GM12878 (cell line): ENCODE data around the gene LGALS1. TPM values are rescaled to one million over a fixed set of nuclear protein-coding genes. Genes with fewer than 3 reads are reported as not detected.

Experiments
- ATF3 ChIP-seq: IDR thresholded peaks from 2 replicates; pipeline ENCODE4 v1.6.1; 2011; ENCODE audit warnings: low read depth, mild to moderate bottlenecking, low read length, moderate library complexity, borderline replicate concordance; ENCODE audit errors: extremely low read depth
- BCL3 ChIP-seq: IDR thresholded peaks from 2 replicates; pipeline ENCODE4 v1.6.1; 2011; ENCODE audit warnings: borderline replicate concordance, low read depth, mild to moderate bottlenecking, moderate library complexity, low read length; ENCODE audit not compliant: insufficient read depth, poor library complexity, severe bottlenecking
- BHLHE40 ChIP-seq, 2 experiments: fragments of 450-650 bp in 1 of 2; IDR thresholded peaks; 2 replicates each; pipeline ENCODE4 v1.6.1; 2011 to 2017; ENCODE audit warnings: low read depth in 2 of 2, borderline replicate concordance in 1 of 2, improper control_type of control experiment in 1 of 2, low read length in 1 of 2, mild to moderate bottlenecking in 1 of 2
- BRCA1 ChIP-seq: IDR thresholded peaks from 2 replicates; pipeline ENCODE4 v1.6.1; 2011; ENCODE audit warnings: low read depth, low read length, improper control_type of control experiment
- CHD2 ChIP-seq: IDR thresholded peaks from 2 replicates; pipeline ENCODE4 v1.6.1; 2011; ENCODE audit warnings: low read depth, low read length, improper control_type of control experiment, borderline replicate concordance
- DPF2 ChIP-seq: fragments of 450-650 bp; IDR thresholded peaks from 2 replicates; pipeline ENCODE4 v1.6.1; 2017; ENCODE audit warnings: mild to moderate bottlenecking
- ETV6 ChIP-seq, 2 experiments: fragments of 450-650 bp in 1 of 2; IDR thresholded peaks in 1 of 2; conservative IDR thresholded peaks in 1 of 2; 2 replicates each; pipeline ENCODE4 v1.6.1; 2014; ENCODE audit warnings: antibody characterized with exemption in 1 of 2, borderline replicate concordance in 1 of 2, low read depth in 1 of 2, mild to moderate bottlenecking in 1 of 2, moderate library complexity in 1 of 2
- GABPA ChIP-seq: IDR thresholded peaks from 2 replicates; pipeline ENCODE4 v1.6.1; 2014; ENCODE audit warnings: antibody characterized with exemption, low read depth, mild to moderate bottlenecking, inconsistent platforms
- GATAD2B ChIP-seq: fragments of 450-650 bp; conservative IDR thresholded peaks from 2 replicates; pipeline ENCODE4 v1.6.1; 2017; ENCODE audit warnings: low read depth, mild to moderate bottlenecking, moderate library complexity
- HDGF ChIP-seq: fragments of 450-650 bp; IDR thresholded peaks from 2 replicates; pipeline ENCODE4 v1.6.1; 2016; ENCODE audit warnings: antibody characterized with exemption
- IRF5 ChIP-seq: fragments of 450-650 bp; IDR thresholded peaks from 2 replicates; pipeline ENCODE4 v1.6.1; 2017; ENCODE audit warnings: borderline replicate concordance
- JUNB ChIP-seq: IDR thresholded peaks from 2 replicates; pipeline ENCODE4 v1.6.1; 2016; ENCODE audit warnings: antibody characterized with exemption, mild to moderate bottlenecking
- JUND ChIP-seq: IDR thresholded peaks from 2 replicates; pipeline ENCODE4 v1.6.1; 2012; ENCODE audit warnings: low read depth, mild to moderate bottlenecking, low read length, improper control_type of control experiment, moderate library complexity
- NBN ChIP-seq: fragments of 450-650 bp; IDR thresholded peaks from 2 replicates; pipeline ENCODE4 v1.6.1; 2016
- NFYA ChIP-seq: IDR thresholded peaks from 2 replicates; pipeline ENCODE4 v1.6.1; 2011; ENCODE audit warnings: low read depth, mild to moderate bottlenecking, low read length, improper control_type of control experiment, borderline replicate concordance
- PAX5 ChIP-seq: IDR thresholded peaks from 2 replicates; pipeline ENCODE4 v1.6.1; 2011; ENCODE audit warnings: low read depth, low read length, borderline replicate concordance
- PML ChIP-seq: IDR thresholded peaks from 2 replicates; pipeline ENCODE4 v1.6.1; 2012; ENCODE audit warnings: low read length, inconsistent platforms
- POLR2A ChIP-seq: IDR thresholded peaks from 2 replicates; pipeline ENCODE4 v1.6.1; 2011; ENCODE audit warnings: low read depth, mild to moderate bottlenecking, low read length
- SMAD5 ChIP-seq: IDR thresholded peaks from 2 replicates; pipeline ENCODE4 v1.6.1; 2016; ENCODE audit warnings: antibody characterized with exemption, low read depth
- SMARCA5 ChIP-seq: fragments of 450-650 bp; IDR thresholded peaks from 2 replicates; pipeline ENCODE4 v1.6.1; 2017; ENCODE audit warnings: mild to moderate bottlenecking
- SPI1 ChIP-seq: IDR thresholded peaks from 2 replicates; pipeline ENCODE4 v1.6.1; 2011; ENCODE audit warnings: low read depth, mild to moderate bottlenecking, low read length, moderate library complexity, borderline replicate concordance; ENCODE audit not compliant: insufficient read depth
- SREBF2 ChIP-seq: IDR thresholded peaks from 2 replicates; pipeline ENCODE4 v1.6.1; 2012; ENCODE audit warnings: mild to moderate bottlenecking, low read length
- STAT3 ChIP-seq: IDR thresholded peaks from 2 replicates; pipeline ENCODE4 v1.6.1; 2011; ENCODE audit warnings: low read depth, low read length, improper control_type of control experiment
- YBX1 ChIP-seq: fragments of 450-650 bp; IDR thresholded peaks from 2 replicates; pipeline ENCODE4 v1.6.1; 2016; ENCODE audit warnings: antibody characterized with exemption
- ZNF384 ChIP-seq: IDR thresholded peaks from 2 replicates; pipeline ENCODE4 v1.6.1; 2012; ENCODE audit warnings: low read depth, mild to moderate bottlenecking, low read length, improper control_type of control experiment, borderline replicate concordance
- ZNF622 ChIP-seq: fragments of 450-650 bp; IDR thresholded peaks from 2 replicates; pipeline ENCODE4 v1.6.1; 2017; ENCODE audit warnings: mild to moderate bottlenecking, inconsistent platforms
- polyA plus RNA-seq, 11 experiments: library from polyadenylated mRNA; depleted of rRNA in 4 of 11; unstranded in 6 of 11; stranded (reverse) in 5 of 11; fragments of >200 nt; fragmentation: Nextera tagmentation in 4 of 11; fragmentation: Illumina TruSeq in 1 of 11; extraction: Ambion mirVana in 4 of 11; extraction: Trizol in 1 of 11; gene quantifications; 1 replicate in 1 of 11; 2 replicates in 10 of 11; pipeline versions ENCODE4 v1.2.1 to v1.2.3, GENCODE V29; 2011 to 2016; ENCODE audit warnings: inconsistent platforms in 2 of 11, missing spikeins in 2 of 11, low read depth in 1 of 11
- total RNA-seq, 4 experiments: library from RNA; depleted of rRNA in 3 of 4; stranded (reverse); fragments of >200 nt in 3 of 4; fragmentation: Illumina TruSeq in 1 of 4; extraction: Trizol in 1 of 4; gene quantifications; 2 replicates each; pipeline versions ENCODE4 v1.2.1 to v1.2.3, GENCODE V29; 2013 to 2021
- TF ChIP-seq, protein P1 (sequence below): fragments of 450-650 bp; IDR thresholded peaks from 2 replicates; pipeline ENCODE4 v1.6.1; 2017; ENCODE audit warnings: mild to moderate bottlenecking, low read depth, inconsistent platforms; ENCODE audit not compliant: poor library complexity, severe bottlenecking
- TF ChIP-seq, protein P2 (sequence below): IDR thresholded peaks from 2 replicates; pipeline ENCODE4 v1.6.1; 2012; ENCODE audit warnings: low read depth, low read length, improper control_type of control experiment

LGALS1 gene
- total and polyA plus RNA-seq, 10 of the 15 experiments (the other 5 are each of a cell fraction or from before 2014, with no cell fraction given) = 312 to 1,889 (median 706) TPM

DNA sequence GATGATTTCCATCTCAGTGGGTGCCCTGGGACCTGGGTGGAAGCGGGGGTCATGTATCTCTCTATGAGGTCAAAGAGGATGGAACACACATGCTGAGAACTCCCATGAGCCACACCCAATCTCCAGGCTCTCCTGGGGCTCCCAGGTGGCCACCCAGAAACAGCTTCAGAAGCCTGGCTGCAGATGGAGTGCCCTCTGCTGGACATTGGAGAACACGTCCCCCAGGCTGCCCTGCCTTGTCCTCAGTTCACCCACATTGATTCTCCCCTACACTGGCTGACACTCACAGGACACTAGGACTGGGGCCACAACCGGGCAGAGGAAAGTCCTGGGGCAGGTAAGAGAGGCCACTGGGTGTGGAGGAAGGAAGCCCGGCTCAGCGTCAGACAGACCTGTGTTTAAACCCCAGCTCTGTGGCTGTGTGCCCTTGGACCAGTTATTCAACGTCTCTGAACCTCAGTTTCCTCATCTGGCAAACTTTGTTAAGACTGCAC is 6.2 kb downstream of the LGALS1 start (continued):
- TF ChIP-seq, protein P1, sequence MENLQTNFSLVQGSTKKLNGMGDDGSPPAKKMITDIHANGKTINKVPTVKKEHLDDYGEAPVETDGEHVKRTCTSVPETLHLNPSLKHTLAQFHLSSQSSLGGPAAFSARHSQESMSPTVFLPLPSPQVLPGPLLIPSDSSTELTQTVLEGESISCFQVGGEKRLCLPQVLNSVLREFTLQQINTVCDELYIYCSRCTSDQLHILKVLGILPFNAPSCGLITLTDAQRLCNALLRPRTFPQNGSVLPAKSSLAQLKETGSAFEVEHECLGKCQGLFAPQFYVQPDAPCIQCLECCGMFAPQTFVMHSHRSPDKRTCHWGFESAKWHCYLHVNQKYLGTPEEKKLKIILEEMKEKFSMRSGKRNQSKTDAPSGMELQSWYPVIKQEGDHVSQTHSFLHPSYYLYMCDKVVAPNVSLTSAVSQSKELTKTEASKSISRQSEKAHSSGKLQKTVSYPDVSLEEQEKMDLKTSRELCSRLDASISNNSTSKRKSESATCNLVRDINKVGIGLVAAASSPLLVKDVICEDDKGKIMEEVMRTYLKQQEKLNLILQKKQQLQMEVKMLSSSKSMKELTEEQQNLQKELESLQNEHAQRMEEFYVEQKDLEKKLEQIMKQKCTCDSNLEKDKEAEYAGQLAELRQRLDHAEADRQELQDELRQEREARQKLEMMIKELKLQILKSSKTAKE = no peak
- TF ChIP-seq ATF3 (no peak), ZNF384 (no peak), JUNB (no peak), ZNF622 (no peak), STAT3 (no peak), SPI1 (no peak), YBX1 (no peak), JUND (no peak), BRCA1 (no peak), HDGF (no peak), SMARCA5 (peak; percentile 80; the same call in 1 of the 2 replicates), IRF5 (no peak), DPF2 (no peak), PAX5 (no peak), GABPA (no peak), GATAD2B (peak; percentile 68), NFYA (no peak), PML (no peak), BCL3 (no peak), ETV6 (conservative IDR thresholded peaks at IDR 0.05 in 1 of 2, IDR thresholded peaks at IDR 0.05 in 1 of 2; ENCODE audit: borderline replicate concordance in 1 of 2, low read depth in 1 of 2) (no peak), CHD2 (no peak), NBN (no peak), SMAD5 (no peak), POLR2A (no peak), BHLHE40 (IDR thresholded peaks at IDR 0.05; ENCODE audit: borderline replicate concordance in 1 of 2, low read depth in 2 of 2, low read length in 1 of 2) (peak in 1 of 2 experiments; percentile 9; a peak in 1 of 4 replicates), SREBF2 (no peak)
- TF ChIP-seq, protein P2, sequence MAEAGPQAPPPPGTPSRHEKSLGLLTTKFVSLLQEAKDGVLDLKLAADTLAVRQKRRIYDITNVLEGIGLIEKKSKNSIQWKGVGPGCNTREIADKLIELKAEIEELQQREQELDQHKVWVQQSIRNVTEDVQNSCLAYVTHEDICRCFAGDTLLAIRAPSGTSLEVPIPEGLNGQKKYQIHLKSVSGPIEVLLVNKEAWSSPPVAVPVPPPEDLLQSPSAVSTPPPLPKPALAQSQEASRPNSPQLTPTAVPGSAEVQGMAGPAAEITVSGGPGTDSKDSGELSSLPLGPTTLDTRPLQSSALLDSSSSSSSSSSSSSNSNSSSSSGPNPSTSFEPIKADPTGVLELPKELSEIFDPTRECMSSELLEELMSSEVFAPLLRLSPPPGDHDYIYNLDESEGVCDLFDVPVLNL = no peak
